Measurements from ENCODE around the gene RIMBP3B.
"Not testable (repeated sequence)": the region's sequence is repeated elsewhere in the genome, so short reads cannot be mapped to it uniquely, and the experiment has no call there.

GRCh38 chr22:21420180-21420763 is 36.7 kb downstream of the RIMBP3B start:
- TF ChIP-seq IRF1 (CRISPR knock-in tag; IDR thresholded peaks at IDR 0.05; ENCODE audit: borderline replicate concordance); EHMT2 (IDR thresholded peaks at IDR 0.05); NFYB (IDR thresholded peaks at IDR 0.05; ENCODE audit: extremely low read depth, insufficient read length); POLR2AphosphoS5 (IDR thresholded peaks at IDR 0.05; ENCODE audit: control insufficient read depth, insufficient read depth, low read depth, low read length); ZNF740 (CRISPR knock-in tag; IDR thresholded peaks at IDR 0.05); ZNF740 (tag; IDR thresholded peaks at IDR 0.05): not testable (repeated sequence)

All from K562 (cell line).